Fibroblast of villous mesenchyme (primary cell): ENCODE results near the gene SHH. TPM values are rescaled to one million over a fixed set of nuclear protein-coding genes. Genes with fewer than 3 reads are reported as not detected.

ENCODE experiments used
- DNase-seq: peaks from one replicate; pipeline ENCODE4 v3.0.0-alpha.2; 2010; ENCODE audit warnings: low read depth
- H3K4me3 ChIP-seq: 2 replicates; pipeline ENCODE4 v1.5.1; 2011; ENCODE audit warnings: low read depth, mild to moderate bottlenecking, low read length
- total RNA-seq: library from RNA; depleted of rRNA; stranded (reverse); fragments of >200 nt; gene quantifications from 2 replicates; pipeline ENCODE4 v1.2.3, GENCODE V29; 2012
- TF ChIP-seq, protein P1 (sequence below): IDR thresholded peaks from 2 replicates; pipeline ENCODE4 v1.5.1; 2012; ENCODE audit warnings: low read depth, mild to moderate bottlenecking, low read length; ENCODE audit not compliant: insufficient read depth

Gene SHH
- total RNA-seq, 1 donor, result not detected

- no peak overlapping the region for H3K4me3 ChIP-seq
- DNase-seq, result no peak
- TF ChIP-seq, protein P1, sequence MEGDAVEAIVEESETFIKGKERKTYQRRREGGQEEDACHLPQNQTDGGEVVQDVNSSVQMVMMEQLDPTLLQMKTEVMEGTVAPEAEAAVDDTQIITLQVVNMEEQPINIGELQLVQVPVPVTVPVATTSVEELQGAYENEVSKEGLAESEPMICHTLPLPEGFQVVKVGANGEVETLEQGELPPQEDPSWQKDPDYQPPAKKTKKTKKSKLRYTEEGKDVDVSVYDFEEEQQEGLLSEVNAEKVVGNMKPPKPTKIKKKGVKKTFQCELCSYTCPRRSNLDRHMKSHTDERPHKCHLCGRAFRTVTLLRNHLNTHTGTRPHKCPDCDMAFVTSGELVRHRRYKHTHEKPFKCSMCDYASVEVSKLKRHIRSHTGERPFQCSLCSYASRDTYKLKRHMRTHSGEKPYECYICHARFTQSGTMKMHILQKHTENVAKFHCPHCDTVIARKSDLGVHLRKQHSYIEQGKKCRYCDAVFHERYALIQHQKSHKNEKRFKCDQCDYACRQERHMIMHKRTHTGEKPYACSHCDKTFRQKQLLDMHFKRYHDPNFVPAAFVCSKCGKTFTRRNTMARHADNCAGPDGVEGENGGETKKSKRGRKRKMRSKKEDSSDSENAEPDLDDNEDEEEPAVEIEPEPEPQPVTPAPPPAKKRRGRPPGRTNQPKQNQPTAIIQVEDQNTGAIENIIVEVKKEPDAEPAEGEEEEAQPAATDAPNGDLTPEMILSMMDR, result no peak
Observed at GRCh38 chr7:155800301-155800700, 12.0 kb downstream of the SHH start.

GRCh38 chr7:155799514-155799913, 12.7 kb downstream of the SHH start:
- no peak overlapping the region for H3K4me3 ChIP-seq
- TF ChIP-seq, protein P1, result no peak
- no peak for DNase-seq

DNA sequence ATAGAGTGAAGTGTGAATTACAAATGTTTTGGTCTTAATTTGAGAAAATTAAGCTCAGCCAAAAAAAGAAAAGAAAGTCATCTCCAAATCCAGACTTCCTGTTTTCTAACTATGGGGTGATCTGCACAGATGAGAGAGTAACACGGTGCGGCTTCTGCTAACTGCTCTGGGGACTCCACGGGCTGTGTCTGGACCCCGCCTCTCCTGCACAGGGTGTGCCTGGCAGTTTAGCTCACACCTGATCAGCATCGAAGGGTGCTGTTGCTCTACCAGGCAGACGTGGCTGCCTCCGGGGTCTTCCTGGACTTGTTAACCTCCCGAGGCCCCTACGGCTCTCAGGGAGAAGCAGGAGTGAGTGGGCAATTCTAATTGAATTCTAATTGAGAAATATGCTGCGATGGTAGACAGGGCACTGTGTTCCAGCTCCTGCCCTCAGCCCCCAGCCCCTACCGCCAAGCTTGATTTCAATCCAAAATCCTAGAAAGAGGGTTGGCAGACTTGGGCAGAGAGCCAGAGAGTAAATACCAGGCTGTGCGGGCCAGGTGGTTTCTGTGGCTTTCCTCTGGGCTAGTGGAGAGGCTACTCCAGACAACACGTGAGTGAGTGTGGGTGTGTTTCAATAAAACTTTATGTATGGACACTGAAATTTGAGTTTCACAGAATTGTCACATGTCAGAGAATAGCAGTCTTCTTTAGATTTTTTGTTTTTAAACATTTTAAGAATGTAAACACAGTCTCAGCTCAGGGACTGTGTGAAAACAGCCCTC, 13.4 kb downstream of the SHH start:
- no peak overlapping the region for H3K4me3 ChIP-seq
- TF ChIP-seq, protein P1, result no peak
- no peak for DNase-seq

DNA sequence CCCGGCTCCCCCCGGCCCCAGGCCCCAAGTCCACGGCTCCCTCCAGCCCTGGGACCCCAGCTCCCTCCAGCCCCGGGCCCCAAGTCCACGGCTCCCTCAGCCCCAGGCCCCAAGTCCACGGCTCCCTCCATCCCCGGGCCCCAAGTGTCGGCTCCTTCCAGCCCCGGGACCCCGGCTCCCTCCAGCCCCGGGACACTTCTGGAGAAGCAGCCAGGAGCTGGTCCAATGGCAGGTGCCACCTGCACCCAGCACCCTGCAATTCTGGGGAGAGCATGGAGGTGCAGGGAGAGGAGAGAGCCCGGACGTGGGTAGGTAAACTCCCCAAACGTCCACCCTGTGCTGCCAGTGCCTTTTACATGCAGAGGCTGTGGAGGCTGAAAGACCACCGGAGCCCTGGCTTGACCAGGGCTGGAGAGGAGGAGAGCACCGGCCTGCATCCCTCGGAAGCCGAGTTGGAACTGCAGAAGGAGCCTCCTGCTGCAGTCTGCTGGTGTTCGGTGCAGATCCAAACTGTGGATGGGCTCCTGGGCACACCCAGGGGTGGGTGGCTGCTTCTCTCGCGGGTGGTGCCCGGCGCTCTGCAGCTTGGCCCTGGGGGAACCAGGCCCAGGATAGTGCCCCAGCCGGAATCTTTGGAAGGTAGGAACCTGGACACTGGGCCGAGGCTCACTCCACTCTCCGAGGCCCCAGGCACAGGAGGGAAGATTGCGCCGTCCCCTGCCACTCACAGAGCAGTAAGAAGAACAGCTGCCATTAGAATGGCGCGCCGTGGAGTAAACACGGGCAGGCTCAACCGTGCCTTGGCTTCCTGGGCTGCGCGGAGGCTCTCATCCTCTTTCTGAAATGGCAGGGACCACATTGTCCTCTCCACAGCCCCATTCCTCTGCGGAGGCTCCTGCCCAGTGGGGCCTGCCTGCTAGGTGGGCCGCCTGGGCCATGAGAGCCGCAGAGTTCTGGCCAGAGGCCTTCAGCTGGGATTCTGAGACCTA, 14.7 kb downstream of the SHH start:
- TF ChIP-seq, protein P1, result no peak
- DNase-seq, result no peak
- no peak overlapping the region for H3K4me3 ChIP-seq

- H3K4me3 ChIP-seq, result no peak overlapping the region
- TF ChIP-seq, protein P1, result peak; percentile 40
- DNase-seq, result peak; percentile 19
Observed at GRCh38 chr7:155796381-155797261, 15.6 kb downstream of the SHH start.

GRCh38 chr7:155795951-155796350, 16.3 kb downstream of the SHH start:
- TF ChIP-seq, protein P1, result no peak
- H3K4me3 ChIP-seq, result no peak overlapping the region
- no peak for DNase-seq
